RWPE1 (cell line): Measurements from ENCODE around the gene LGMN.
"Not testable (repeated sequence)": the region's sequence is repeated elsewhere in the genome, so short reads cannot be mapped to it uniquely, and the experiment has no call there.

Experiments used
- CTCF ChIA-PET: fragments of 350-600 bp; sonication (Branson Sonifier 250); formaldehyde crosslinking; extraction: SDS; loops from one replicate; lab custom pipeline; 2021; lab: Yijun Ruan, JAX
- POLR2A ChIA-PET: fragments of 400-600 bp; formaldehyde crosslinking; extraction: SDS; loops from one replicate; lab custom pipeline; 2020; ENCODE audit warnings: antibody characterized with exemption; ENCODE audit not compliant: low non-redundant PET; lab: Yijun Ruan, JAX
- DNase-seq: peaks from one replicate; pipeline ENCODE4 v3.0.0; 2012; ENCODE audit warnings: low spot score
- H3K27ac ChIP-seq: fragments of 450-650 bp; 2 replicates; pipeline ENCODE4 v1.5.1; 2017
- TF ChIP-seq, protein P1 (sequence below): fragments of 450-650 bp; conservative IDR thresholded peaks from 2 replicates; pipeline ENCODE4 v1.5.1; 2017; ENCODE audit warnings: low read depth, mild to moderate bottlenecking

Gene LGMN

GRCh38 chr14:92780444-92781232 lies 32.2 kb upstream of the LGMN start:
- H3K27ac ChIP-seq, result no peak overlapping the region
- TF ChIP-seq, protein P1, sequence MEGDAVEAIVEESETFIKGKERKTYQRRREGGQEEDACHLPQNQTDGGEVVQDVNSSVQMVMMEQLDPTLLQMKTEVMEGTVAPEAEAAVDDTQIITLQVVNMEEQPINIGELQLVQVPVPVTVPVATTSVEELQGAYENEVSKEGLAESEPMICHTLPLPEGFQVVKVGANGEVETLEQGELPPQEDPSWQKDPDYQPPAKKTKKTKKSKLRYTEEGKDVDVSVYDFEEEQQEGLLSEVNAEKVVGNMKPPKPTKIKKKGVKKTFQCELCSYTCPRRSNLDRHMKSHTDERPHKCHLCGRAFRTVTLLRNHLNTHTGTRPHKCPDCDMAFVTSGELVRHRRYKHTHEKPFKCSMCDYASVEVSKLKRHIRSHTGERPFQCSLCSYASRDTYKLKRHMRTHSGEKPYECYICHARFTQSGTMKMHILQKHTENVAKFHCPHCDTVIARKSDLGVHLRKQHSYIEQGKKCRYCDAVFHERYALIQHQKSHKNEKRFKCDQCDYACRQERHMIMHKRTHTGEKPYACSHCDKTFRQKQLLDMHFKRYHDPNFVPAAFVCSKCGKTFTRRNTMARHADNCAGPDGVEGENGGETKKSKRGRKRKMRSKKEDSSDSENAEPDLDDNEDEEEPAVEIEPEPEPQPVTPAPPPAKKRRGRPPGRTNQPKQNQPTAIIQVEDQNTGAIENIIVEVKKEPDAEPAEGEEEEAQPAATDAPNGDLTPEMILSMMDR, result no peak
- POLR2A ChIA-PET, result no interaction called here
- CTCF ChIA-PET, result interaction anchor here (1.1 to 1.3 kb wide), 2 partner anchors 65 to 94 kb away, joined by 7 to 9 read pairs; no protein-coding TSS in a partner anchor
- DNase-seq, result no peak

DNA sequence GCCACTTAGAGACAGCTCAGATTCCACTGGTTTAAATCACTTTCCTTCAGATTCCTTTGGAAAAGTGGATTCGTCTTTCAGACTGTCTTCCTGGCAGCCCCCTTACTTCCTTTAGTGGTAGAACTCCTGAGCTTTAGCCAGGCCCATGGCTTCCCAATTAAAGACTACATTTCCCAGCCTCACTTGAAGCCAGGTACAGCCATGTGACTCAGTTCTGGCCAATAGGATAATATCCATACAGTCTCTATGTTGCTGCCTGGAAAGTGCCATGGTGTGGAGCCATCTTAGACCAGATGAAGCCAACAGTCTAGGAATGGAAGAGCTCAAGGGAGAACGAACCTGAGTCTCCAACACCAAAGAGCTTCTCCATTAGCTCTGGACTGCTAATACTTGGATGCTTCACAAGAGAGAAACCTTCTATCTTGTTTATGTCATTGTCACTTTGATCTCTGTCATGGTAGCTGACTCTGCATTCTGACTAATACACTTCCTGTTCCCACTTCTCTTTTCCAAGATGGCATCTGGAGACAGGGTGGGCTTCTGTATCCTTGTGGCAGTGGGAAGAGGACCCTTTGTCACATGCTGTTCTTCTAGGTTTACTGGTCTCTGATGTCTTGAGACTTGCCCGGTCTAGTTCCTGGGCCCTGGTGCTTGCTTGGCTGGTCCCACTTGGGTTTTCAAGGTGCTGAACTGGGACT lies 30.6 kb upstream of the LGMN start:
- CTCF ChIA-PET, result interaction anchor here (1.2 kb wide), 1 partner anchor 93 kb away, joined by 4 read pairs; no protein-coding TSS in a partner anchor
- H3K27ac ChIP-seq, DNase-seq, POLR2A ChIA-PET: not testable (repeated sequence)

- POLR2A ChIA-PET, DNase-seq, CTCF ChIA-PET, H3K27ac ChIP-seq: not testable (repeated sequence)
These were observed 26.9 kb upstream of the LGMN start for GRCh38 chr14:92775292-92775691.

GRCh38 chr14:92774572-92774971 lies 26.1 kb upstream of the LGMN start:
- DNase-seq, result no peak
- CTCF ChIA-PET, result no interaction called here

DNA sequence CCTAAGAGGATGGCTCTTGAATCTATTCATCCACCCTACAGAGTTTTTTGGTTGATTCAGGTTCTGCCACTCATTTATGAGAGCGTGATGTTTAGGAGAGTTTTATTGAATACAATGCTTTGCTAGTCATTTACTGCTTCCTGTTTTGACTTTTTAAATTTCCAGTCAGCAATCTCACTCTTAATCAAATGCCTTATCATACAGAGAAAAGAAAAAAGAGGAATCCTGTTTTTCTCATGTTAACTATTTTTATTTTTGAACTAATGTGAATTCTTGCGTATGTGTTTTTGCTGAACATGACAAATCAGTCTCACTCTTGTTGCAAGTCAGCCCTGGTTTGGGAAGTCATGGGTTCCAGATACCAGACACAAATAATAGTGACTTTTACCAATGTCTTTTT lies 22.1 kb upstream of the LGMN start:
- DNase-seq, result no peak
- POLR2A ChIA-PET, result no interaction called here
- CTCF ChIA-PET, result no interaction called here
- no peak overlapping the region for H3K27ac ChIP-seq
- TF ChIP-seq, protein P1, result no peak

More at GRCh38 chr14:92774572-92774971, 26.1 kb upstream of the LGMN start:
- TF ChIP-seq, protein P1, result no peak
- POLR2A ChIA-PET, result no interaction called here
- no peak overlapping the region for H3K27ac ChIP-seq

DNA sequence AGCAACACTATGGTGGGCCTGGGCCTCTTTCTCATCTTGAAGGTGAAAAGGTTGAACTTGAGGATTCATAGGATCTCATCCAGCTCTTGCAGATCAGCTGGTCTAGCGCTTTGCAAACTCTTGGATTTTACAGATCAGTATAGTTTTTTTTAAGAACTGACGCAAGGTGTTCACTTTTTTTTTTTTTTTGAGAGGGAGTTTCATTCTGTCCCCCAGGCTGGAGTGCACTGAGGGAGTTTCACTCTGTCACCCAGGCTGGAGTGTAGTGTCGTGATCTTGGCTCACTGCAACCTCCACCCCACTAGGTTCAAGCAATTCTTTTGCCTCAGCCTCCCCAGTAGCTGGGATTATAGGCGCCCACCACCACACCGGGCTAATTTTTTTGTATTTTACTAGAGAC lies 20.4 kb upstream of the LGMN start:
- DNase-seq, result no peak
- TF ChIP-seq, protein P1, result no peak
- CTCF ChIA-PET, result no interaction called here
- POLR2A ChIA-PET, result no interaction called here
- no peak overlapping the region for H3K27ac ChIP-seq

DNA sequence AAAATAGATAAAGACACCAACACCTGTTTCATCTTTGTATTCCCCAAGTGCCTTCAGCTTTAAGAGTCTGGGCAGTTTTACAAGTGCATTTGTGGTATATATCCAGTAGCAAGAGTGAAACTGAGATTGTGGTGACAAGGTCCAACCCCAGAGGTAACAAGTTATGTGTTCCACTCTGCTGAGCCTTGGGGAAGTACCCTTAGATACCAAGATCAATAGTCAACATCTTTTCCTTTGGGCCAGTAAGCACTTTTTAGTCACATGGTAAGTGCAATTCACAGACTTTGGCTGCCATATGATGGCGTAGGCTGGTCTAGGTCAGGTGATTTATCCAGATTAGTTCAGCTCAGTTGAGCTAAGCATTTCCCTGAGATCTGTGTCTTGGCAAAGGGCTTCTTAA lies 19.8 kb upstream of the LGMN start:
- H3K27ac ChIP-seq, DNase-seq, CTCF ChIA-PET: not testable (repeated sequence)
- POLR2A ChIA-PET, result interaction anchor here (0.6 kb wide), 1 partner anchor 9 kb away, joined by 3 read pairs; no protein-coding TSS in a partner anchor

DNA sequence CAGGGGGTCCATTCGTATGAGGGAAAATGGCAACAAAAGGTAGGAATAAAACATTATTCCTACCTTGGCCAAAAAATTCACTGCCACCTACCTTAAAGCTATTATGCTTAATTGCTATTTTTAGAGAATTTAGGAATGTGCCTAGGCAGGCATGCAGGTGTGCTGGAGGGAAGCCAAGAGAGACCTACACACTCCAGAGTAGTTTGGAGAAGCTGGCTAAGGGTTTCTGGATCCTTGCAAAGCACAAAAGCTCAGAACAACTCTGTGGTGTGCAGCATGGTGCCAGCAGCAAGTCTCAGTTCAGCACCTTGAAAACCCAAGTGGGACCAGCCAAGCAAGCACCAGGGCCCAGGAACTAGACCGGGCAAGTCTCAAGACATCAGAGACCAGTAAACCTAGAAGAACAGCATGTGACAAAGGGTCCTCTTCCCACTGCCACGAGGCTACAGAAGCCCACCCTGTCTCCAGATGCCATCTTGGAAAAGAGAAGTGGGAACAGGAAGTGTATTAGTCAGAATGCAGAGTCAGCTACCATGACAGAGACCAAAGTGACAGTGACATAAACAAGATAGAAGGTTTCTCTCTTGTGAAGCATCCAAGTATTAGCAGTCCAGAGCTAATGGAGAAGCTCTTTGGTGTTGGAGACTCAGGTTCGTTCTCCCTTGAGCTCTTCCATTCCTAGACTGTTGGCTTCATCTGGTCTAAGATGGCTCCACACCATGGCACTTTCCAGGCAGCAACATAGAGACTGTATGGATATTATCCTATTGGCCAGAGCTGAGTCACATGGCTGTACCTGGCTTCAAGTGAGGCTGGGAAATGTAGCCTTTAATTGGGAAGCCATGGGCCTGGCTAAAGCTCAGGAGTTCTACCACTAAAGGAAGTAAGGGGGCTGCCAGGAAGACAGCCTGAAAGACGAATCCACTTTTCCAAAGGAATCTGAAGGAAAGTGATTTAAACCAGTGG lies 15.5 kb upstream of the LGMN start:
- DNase-seq, H3K27ac ChIP-seq, POLR2A ChIA-PET, CTCF ChIA-PET: not testable (repeated sequence)
